ENCODE data around the gene TBC1D2.

GRCh38 chr9:98199388-98200033, 55.9 kb downstream of the TBC1D2 start:
- TF ChIP-seq CTCF (IDR thresholded peaks at IDR 0.05; ENCODE audit: borderline replicate concordance, extremely low read depth, low read length, poor library complexity, severe bottlenecking) = no peak
- TF ChIP-seq EZH2 (IDR thresholded peaks at IDR 0.05; ENCODE audit: borderline replicate concordance, low read depth, low read length, severe bottlenecking) = no peak
